Measurements from ENCODE around the gene EZH2.

- TF ChIP-seq, protein P1, sequence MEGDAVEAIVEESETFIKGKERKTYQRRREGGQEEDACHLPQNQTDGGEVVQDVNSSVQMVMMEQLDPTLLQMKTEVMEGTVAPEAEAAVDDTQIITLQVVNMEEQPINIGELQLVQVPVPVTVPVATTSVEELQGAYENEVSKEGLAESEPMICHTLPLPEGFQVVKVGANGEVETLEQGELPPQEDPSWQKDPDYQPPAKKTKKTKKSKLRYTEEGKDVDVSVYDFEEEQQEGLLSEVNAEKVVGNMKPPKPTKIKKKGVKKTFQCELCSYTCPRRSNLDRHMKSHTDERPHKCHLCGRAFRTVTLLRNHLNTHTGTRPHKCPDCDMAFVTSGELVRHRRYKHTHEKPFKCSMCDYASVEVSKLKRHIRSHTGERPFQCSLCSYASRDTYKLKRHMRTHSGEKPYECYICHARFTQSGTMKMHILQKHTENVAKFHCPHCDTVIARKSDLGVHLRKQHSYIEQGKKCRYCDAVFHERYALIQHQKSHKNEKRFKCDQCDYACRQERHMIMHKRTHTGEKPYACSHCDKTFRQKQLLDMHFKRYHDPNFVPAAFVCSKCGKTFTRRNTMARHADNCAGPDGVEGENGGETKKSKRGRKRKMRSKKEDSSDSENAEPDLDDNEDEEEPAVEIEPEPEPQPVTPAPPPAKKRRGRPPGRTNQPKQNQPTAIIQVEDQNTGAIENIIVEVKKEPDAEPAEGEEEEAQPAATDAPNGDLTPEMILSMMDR (IDR thresholded peaks at IDR 0.05; ENCODE audit: insufficient read depth, low read depth, low read length): no peak
- no peak for TF ChIP-seq EZH2 (IDR thresholded peaks at IDR 0.05; ENCODE audit: insufficient read depth, low read length)
Observed at GRCh38 chr7:148912758-148913541, 28.9 kb upstream of the EZH2 start.

Measured in astrocyte (in vitro differentiated cells and primary cell).